GM10266 (cell line): ENCODE measurements around the gene DYNLRB1.
"Not testable (repeated sequence)": the region's sequence is repeated elsewhere in the genome, so short reads cannot be mapped to it uniquely, and the experiment has no call there.

Source experiments
- DNase-seq: peaks from one replicate; pipeline ENCODE4 v3.0.0; 2012; ENCODE audit errors: extremely low spot score
- TF ChIP-seq, protein P1 (sequence below): IDR thresholded peaks from 2 replicates; pipeline ENCODE4 v1.5.1; 2012; ENCODE audit warnings: mild to moderate bottlenecking, low read depth; ENCODE audit not compliant: control insufficient read depth, insufficient read depth; ENCODE audit errors: missing control alignments

DYNLRB1 gene

GRCh38 chr20:34485068-34485634 lies 31.1 kb upstream of the DYNLRB1 start:
- TF ChIP-seq, protein P1, sequence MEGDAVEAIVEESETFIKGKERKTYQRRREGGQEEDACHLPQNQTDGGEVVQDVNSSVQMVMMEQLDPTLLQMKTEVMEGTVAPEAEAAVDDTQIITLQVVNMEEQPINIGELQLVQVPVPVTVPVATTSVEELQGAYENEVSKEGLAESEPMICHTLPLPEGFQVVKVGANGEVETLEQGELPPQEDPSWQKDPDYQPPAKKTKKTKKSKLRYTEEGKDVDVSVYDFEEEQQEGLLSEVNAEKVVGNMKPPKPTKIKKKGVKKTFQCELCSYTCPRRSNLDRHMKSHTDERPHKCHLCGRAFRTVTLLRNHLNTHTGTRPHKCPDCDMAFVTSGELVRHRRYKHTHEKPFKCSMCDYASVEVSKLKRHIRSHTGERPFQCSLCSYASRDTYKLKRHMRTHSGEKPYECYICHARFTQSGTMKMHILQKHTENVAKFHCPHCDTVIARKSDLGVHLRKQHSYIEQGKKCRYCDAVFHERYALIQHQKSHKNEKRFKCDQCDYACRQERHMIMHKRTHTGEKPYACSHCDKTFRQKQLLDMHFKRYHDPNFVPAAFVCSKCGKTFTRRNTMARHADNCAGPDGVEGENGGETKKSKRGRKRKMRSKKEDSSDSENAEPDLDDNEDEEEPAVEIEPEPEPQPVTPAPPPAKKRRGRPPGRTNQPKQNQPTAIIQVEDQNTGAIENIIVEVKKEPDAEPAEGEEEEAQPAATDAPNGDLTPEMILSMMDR = no peak

GRCh38 chr20:34491226-34491931 lies 24.8 kb upstream of the DYNLRB1 start:
- DNase-seq = no peak
- TF ChIP-seq, protein P1 = no peak

More at GRCh38 chr20:34485068-34485634, 31.1 kb upstream of the DYNLRB1 start:
- no peak for DNase-seq

GRCh38 chr20:34491932-34492509 lies 24.2 kb upstream of the DYNLRB1 start:
- no peak for DNase-seq

DNA sequence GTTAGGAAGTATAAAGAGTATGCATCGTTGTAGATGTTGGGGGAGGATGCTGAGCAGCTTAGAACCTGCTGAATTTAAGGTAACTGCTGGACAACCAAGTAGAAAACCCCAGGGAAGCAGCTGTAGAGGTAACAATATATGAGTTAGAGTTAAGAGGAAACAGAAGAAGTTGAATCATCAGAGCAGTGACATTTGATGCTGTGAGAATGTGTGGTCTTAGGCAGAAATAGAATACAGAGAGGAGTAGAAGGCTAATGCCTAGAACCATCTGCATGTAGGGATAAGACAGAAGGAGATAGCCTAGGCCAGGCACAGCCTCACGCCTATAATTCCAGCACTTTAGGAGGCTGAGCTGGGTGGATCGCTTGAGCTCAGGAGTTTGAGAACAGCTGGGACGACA lies 22.6 kb upstream of the DYNLRB1 start:
- TF ChIP-seq, protein P1 = no peak

More at GRCh38 chr20:34491932-34492509, 24.2 kb upstream of the DYNLRB1 start:
- TF ChIP-seq, protein P1 = no peak

DNA sequence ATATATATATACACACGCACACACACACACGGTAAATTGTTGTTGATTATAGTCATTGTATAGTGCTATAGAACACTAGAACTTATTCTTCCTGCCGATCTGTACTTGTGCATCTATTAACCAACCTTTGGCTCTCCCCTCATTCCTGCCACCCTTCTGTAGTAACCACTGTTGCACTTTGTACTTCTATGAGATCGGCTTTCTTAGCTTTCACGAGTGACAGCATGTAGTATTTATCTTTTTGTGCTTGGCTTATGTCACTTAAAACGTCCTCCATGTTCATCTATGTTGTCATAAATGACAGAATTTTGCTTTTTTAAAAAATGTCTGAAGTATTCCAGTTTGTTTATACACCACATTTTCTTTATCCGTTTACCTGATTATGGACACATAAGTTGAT lies 20.9 kb upstream of the DYNLRB1 start:
- DNase-seq = no peak
- TF ChIP-seq, protein P1 = no peak

More for the DNA sequence above, 22.6 kb upstream of the DYNLRB1 start:
- no peak for DNase-seq

DNA sequence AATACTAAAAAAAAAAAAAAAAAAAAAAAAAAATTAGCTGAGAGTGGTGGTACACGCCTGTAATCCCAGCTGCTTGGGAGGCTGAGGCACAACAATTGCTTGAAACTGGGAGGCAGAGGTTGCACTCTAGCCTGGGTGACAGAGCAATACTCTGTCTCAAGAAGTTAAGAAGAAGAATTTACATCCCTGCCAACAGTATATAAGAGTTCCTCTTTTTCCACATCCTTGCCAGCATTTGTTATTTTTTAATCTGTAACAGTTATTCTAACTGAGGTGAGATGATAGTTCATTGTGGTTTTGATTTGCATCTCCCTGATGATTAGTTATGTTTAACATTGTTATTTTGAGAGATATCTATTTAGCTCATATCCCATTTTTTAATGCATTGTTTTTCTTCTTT lies 20.3 kb upstream of the DYNLRB1 start:
- TF ChIP-seq, protein P1 = no peak
- no peak for DNase-seq

GRCh38 chr20:34497596-34497995 lies 18.6 kb upstream of the DYNLRB1 start:
- DNase-seq = not testable (repeated sequence)
